CD4-positive, alpha-beta memory T cell (primary cell): ENCODE data around the gene HSP90AB1. TPM values are rescaled to one million over a fixed set of nuclear protein-coding genes. Genes with fewer than 3 reads are reported as not detected.

Experiments
- CTCF ChIA-PET: fragments of 350-600 bp; sonication (Branson Sonifier 250); formaldehyde crosslinking; loops from one replicate; lab custom pipeline; 2021; ENCODE audit warnings: inconsistent platforms; ENCODE audit not compliant: partially characterized antibody; lab: Charles Lee
- POLR2A ChIA-PET: fragments of 350-600 bp; sonication (Branson Sonifier 250); formaldehyde crosslinking; loops from one replicate; lab custom pipeline; 2021; ENCODE audit not compliant: partially characterized antibody; lab: Charles Lee
- DNase-seq, 5 donors: peaks; one replicate each; pipeline versions ENCODE4 v3.0.0 to v3.0.0-alpha.2; 2020 to 2022; ENCODE audit warnings: mixed read lengths in 1 of 5
- H3K27ac ChIP-seq: one replicate; pipeline ENCODE4 v1.7.0; 2013; ENCODE audit warnings: low read depth, low read length
- H3K27me3 ChIP-seq: 2 replicates; pipeline ENCODE4 v1.7.0; 2013; ENCODE audit warnings: mild to moderate bottlenecking, low read length, moderate library complexity; ENCODE audit not compliant: insufficient read depth
- H3K36me3 ChIP-seq: 2 replicates; pipeline ENCODE4 v1.7.0; 2013; ENCODE audit warnings: mild to moderate bottlenecking, low read length, moderate library complexity; ENCODE audit not compliant: insufficient read depth
- H3K4me1 ChIP-seq: 2 replicates; pipeline ENCODE4 v1.7.0; 2013; ENCODE audit warnings: mild to moderate bottlenecking, low read length, moderate library complexity; ENCODE audit not compliant: insufficient read depth
- H3K4me3 ChIP-seq, 2 donors: one replicate each; pipeline ENCODE4 v1.7.0; 2013; ENCODE audit warnings: low read length in 2 of 2, mild to moderate bottlenecking in 1 of 2
- H3K9me3 ChIP-seq, 2 donors: one replicate each; pipeline ENCODE4 v1.7.0; 2013; ENCODE audit warnings: low read length in 2 of 2, control low read depth in 1 of 2; ENCODE audit not compliant: control insufficient read depth in 1 of 2
- H3K27ac Mint-ChIP-seq, 7 donors: one replicate each; pipeline ENCODE4 v1.8.0; 2020 to 2021; ENCODE audit warnings: mixed read lengths in 7 of 7, mild to moderate bottlenecking in 6 of 7, inconsistent platforms in 3 of 7, moderate library complexity in 3 of 7
- H3K27me3 Mint-ChIP-seq, 2 donors: one replicate each; pipeline ENCODE4 v1.8.0; 2020 to 2021; ENCODE audit warnings: mixed read lengths in 2 of 2
- H3K36me3 Mint-ChIP-seq, 2 donors: one replicate each; pipeline ENCODE4 v1.8.0; 2020 to 2021; ENCODE audit warnings: mixed read lengths in 2 of 2, inconsistent platforms in 1 of 2, mild to moderate bottlenecking in 1 of 2
- H3K4me1 Mint-ChIP-seq, 4 donors: one replicate each; pipeline ENCODE4 v1.8.0; 2020 to 2021; ENCODE audit warnings: mixed read lengths in 4 of 4, mild to moderate bottlenecking in 1 of 4
- H3K4me3 Mint-ChIP-seq, 8 donors: one replicate each; pipeline ENCODE4 v1.8.0; 2020 to 2021; ENCODE audit warnings: mixed read lengths in 8 of 8, mild to moderate bottlenecking in 7 of 8, moderate library complexity in 6 of 8, inconsistent platforms in 3 of 8
- H3K9me3 Mint-ChIP-seq, 8 donors: one replicate each; pipeline ENCODE4 v1.8.0; 2020 to 2021; ENCODE audit warnings: mixed read lengths in 8 of 8, mild to moderate bottlenecking in 5 of 8, inconsistent platforms in 3 of 8, moderate library complexity in 1 of 8
- intact Hi-C: fragments of 100-400 bp; cut with micrococcal nuclease; formaldehyde crosslinking; loops from one replicate; pipeline ENCODE4 v1.15.1; 2023
- polyA plus RNA-seq, 2 donors: library from polyadenylated mRNA; unstranded; fragments of 300-500 nt; fragmentation: Illumina TruSeq; gene quantifications; one replicate each; pipeline ENCODE4 v1.2.3, GENCODE V29; 2021
- total RNA-seq, 2 experiments: library from RNA; stranded (reverse); gene quantifications; one replicate each; pipeline ENCODE4 v1.2.3, GENCODE V29; 2021

HSP90AB1 gene
- 100 to 1,000 TPM; 303 to 324 TPM for total RNA-seq
- polyA plus RNA-seq: 100 to 1,000 TPM; 384 to 432 TPM

GRCh38 chr6:44246663-44247337 is at the start of gene HSP90AB1:
Gene HSP90AB1, plus strand, starts transcription at chr6:44247101. Its CDS starts 1,529 bp downstream, at chr6:44248630.
- DNase-seq: peak; percentile 96 to 99 (median 97)
- Histone ChIP-seq H3K27me3 (no peaks in the 10 kb centered on the region), H3K36me3 (peaks cover 28% of the 10 kb centered on the region), H3K27ac (peak within 1 kb of the TSS; percentile 97), H3K4me1 (peaks cover 33% of the 10 kb centered on the region), H3K4me3 (peak within 1 kb of the TSS; percentile 83 to 96), H3K9me3 (no peaks in the 10 kb centered on the region)
- Mint-ChIP-seq H3K4me3 (peak within 1 kb of the TSS; percentile 97 to 100 (median 99)), H3K27me3 (peaks cover 2 to 4% of the 10 kb centered on the region in 2 donors), H3K36me3 (peaks cover 32 to 57% of the 10 kb centered on the region in 2 donors), H3K4me1 (peaks cover 27 to 62% (median 36%) of the 10 kb centered on the region in 4 donors), H3K27ac (peak within 1 kb of the TSS; percentile 95 to 99 (median 99)), H3K9me3 (peaks cover 0 to 8% (median 0%) of the 10 kb centered on the region in 8 donors)
- intact Hi-C loops: loop anchor here (1.0 to 5.0 kb wide), 7 partner anchors 8 to 609 kb away; partner anchors contain the start of genes AARS2, MAD2L1BP, MRPL14 and NFKBIE
- CTCF ChIA-PET: interaction anchor here (1.5 to 5.5 kb wide), 6 partner anchors 8 to 31 kb away, joined by 3 to 68 read pairs (median 14); partner anchors contain the start of genes SLC29A1 and SLC35B2
- POLR2A ChIA-PET: interaction anchor here (0.7 to 6.3 kb wide), 28 partner anchors 9 to 1464 kb away, joined by 3 to 217 read pairs (median 8); partner anchors contain the start of genes AARS2, CDC5L, CNPY3 and GTPBP2

GRCh38 chr6:44198684-44199083 is 48.2 kb upstream of the HSP90AB1 start:
- Mint-ChIP-seq H3K36me3 (no peaks in the 10 kb centered on the region), H3K4me3 (no peak overlapping the region), H3K4me1 (no peaks in the 10 kb centered on the region), H3K9me3 (no peaks in the 10 kb centered on the region), H3K27me3 (peaks cover 2 to 4% of the 10 kb centered on the region in 2 donors), H3K27ac (no peak overlapping the region)
- Histone ChIP-seq H3K36me3 (no peaks in the 10 kb centered on the region), H3K27ac (no peak overlapping the region), H3K27me3 (no peaks in the 10 kb centered on the region), H3K4me1 (no peaks in the 10 kb centered on the region), H3K4me3 (no peak overlapping the region), H3K9me3 (no peaks in the 10 kb centered on the region)
- ChIA-PET POLR2A (no interaction called here), CTCF (no interaction called here)
- intact Hi-C loops: no loop called here
- DNase-seq: no peak

GRCh38 chr6:44199883-44200282 is 47.0 kb upstream of the HSP90AB1 start:
- no peaks in the 10 kb centered on the region for H3K36me3 ChIP-seq
- POLR2A ChIA-PET: no interaction called here
- H3K4me1 ChIP-seq: no peaks in the 10 kb centered on the region
- Mint-ChIP-seq H3K27ac (no peak overlapping the region), H3K27me3 (peaks cover 0 to 2% of the 10 kb centered on the region in 2 donors), H3K4me1 (no peaks in the 10 kb centered on the region), H3K36me3 (no peaks in the 10 kb centered on the region), H3K9me3 (no peaks in the 10 kb centered on the region), H3K4me3 (no peak overlapping the region)
- H3K27me3 ChIP-seq: no peaks in the 10 kb centered on the region
- H3K27ac ChIP-seq: no peak overlapping the region
- CTCF ChIA-PET: no interaction called here
- H3K9me3 ChIP-seq: no peaks in the 10 kb centered on the region
- H3K4me3 ChIP-seq: no peak overlapping the region
- intact Hi-C loops: no loop called here
- DNase-seq: no peak

GRCh38 chr6:44201200-44201599 is 45.7 kb upstream of the HSP90AB1 start:
- Histone ChIP-seq H3K4me3 (no peak overlapping the region), H3K27me3 (no peaks in the 10 kb centered on the region), H3K36me3 (no peaks in the 10 kb centered on the region), H3K4me1 (no peaks in the 10 kb centered on the region), H3K9me3 (no peaks in the 10 kb centered on the region), H3K27ac (no peak overlapping the region)
- intact Hi-C loops: no loop called here
- Mint-ChIP-seq H3K9me3 (no peaks in the 10 kb centered on the region), H3K36me3 (no peaks in the 10 kb centered on the region), H3K27ac (no peak overlapping the region), H3K27me3 (no peaks in the 10 kb centered on the region), H3K4me3 (no peak overlapping the region), H3K4me1 (no peaks in the 10 kb centered on the region)
- DNase-seq: no peak
- CTCF ChIA-PET: no interaction called here
- POLR2A ChIA-PET: no interaction called here

- DNase-seq: no peak
- no peak overlapping the region for H3K4me3 Mint-ChIP-seq
- H3K27ac ChIP-seq: no peak overlapping the region
- H3K27ac Mint-ChIP-seq: no peak overlapping the region
- CTCF ChIA-PET: no interaction called here
- intact Hi-C loops: no loop called here
- H3K4me1 Mint-ChIP-seq: no peaks in the 10 kb centered on the region
- no peak overlapping the region for H3K4me3 ChIP-seq
- no peaks in the 10 kb centered on the region for H3K9me3 ChIP-seq
- H3K9me3 Mint-ChIP-seq: no peaks in the 10 kb centered on the region
- H3K36me3 Mint-ChIP-seq: no peaks in the 10 kb centered on the region
- H3K4me1 ChIP-seq: no peaks in the 10 kb centered on the region
- no peaks in the 10 kb centered on the region for H3K27me3 Mint-ChIP-seq
- H3K27me3 ChIP-seq: no peaks in the 10 kb centered on the region
- POLR2A ChIA-PET: no interaction called here
- H3K36me3 ChIP-seq: no peaks in the 10 kb centered on the region
Measured at GRCh38 chr6:44201638-44202303, 45.1 kb upstream of the HSP90AB1 start.

GRCh38 chr6:44202332-44202971 is 44.4 kb upstream of the HSP90AB1 start:
- ChIA-PET POLR2A (no interaction called here), CTCF (interaction anchor here (1.3 kb wide), 1 partner anchor 110 kb away, joined by 3 read pairs; the partner anchor contains the start of gene AARS2)
- H3K27ac Mint-ChIP-seq: no peak overlapping the region
- H3K4me1 Mint-ChIP-seq: no peaks in the 10 kb centered on the region
- Histone ChIP-seq H3K9me3 (no peaks in the 10 kb centered on the region), H3K36me3 (no peaks in the 10 kb centered on the region), H3K27ac (no peak overlapping the region), H3K27me3 (no peaks in the 10 kb centered on the region), H3K4me1 (no peaks in the 10 kb centered on the region), H3K4me3 (no peak overlapping the region)
- intact Hi-C loops: no loop called here
- H3K4me3 Mint-ChIP-seq: no peak overlapping the region
- H3K36me3 Mint-ChIP-seq: no peaks in the 10 kb centered on the region
- H3K27me3 Mint-ChIP-seq: no peaks in the 10 kb centered on the region
- no peak for DNase-seq
- no peaks in the 10 kb centered on the region for H3K9me3 Mint-ChIP-seq
